ENCODE measurements around the gene SIL1.
"Not testable (repeated sequence)": the region's sequence is repeated elsewhere in the genome, so short reads cannot be mapped to it uniquely, and the experiment has no call there.

Gene SIL1

GRCh38 chr5:139199321-139199720 is 1.2 kb upstream of the SIL1 start:
- no peak for FAIRE-seq

- FAIRE-seq, result no peak
Observed at GRCh38 chr5:139196296-139196956, 1.7 kb downstream of the SIL1 start.

- FAIRE-seq, result no peak
Observed at GRCh38 chr5:139194486-139194885, 3.7 kb downstream of the SIL1 start.

GRCh38 chr5:139193928-139194327 is 4.2 kb downstream of the SIL1 start:
- FAIRE-seq, result no peak

GRCh38 chr5:139192906-139193305 is 5.3 kb downstream of the SIL1 start:
- FAIRE-seq, result not testable (repeated sequence)

GRCh38 chr5:139191954-139192353 is 6.2 kb downstream of the SIL1 start:
- not testable (repeated sequence) for FAIRE-seq

GRCh38 chr5:139190125-139190524 is 8.0 kb downstream of the SIL1 start:
- no peak for FAIRE-seq

GRCh38 chr5:139188558-139189270 is 9.5 kb downstream of the SIL1 start:
- no peak for FAIRE-seq

GRCh38 chr5:139186752-139187326 is 11.3 kb downstream of the SIL1 start:
- no peak for FAIRE-seq

- FAIRE-seq, result no peak
Observed at GRCh38 chr5:139186261-139186660, 11.9 kb downstream of the SIL1 start.

GRCh38 chr5:139185589-139185988 is 12.6 kb downstream of the SIL1 start:
- no peak for FAIRE-seq

GRCh38 chr5:139183502-139183901 is 14.7 kb downstream of the SIL1 start:
- no peak for FAIRE-seq

GRCh38 chr5:139182528-139183296 is 15.5 kb downstream of the SIL1 start:
- no peak for FAIRE-seq

- FAIRE-seq, result no peak
Observed at GRCh38 chr5:139181835-139182452, 16.2 kb downstream of the SIL1 start.

- FAIRE-seq, result no peak
Observed at GRCh38 chr5:139181322-139181730, 16.8 kb downstream of the SIL1 start.

- FAIRE-seq, result no peak
Observed at GRCh38 chr5:139180850-139181249, 17.3 kb downstream of the SIL1 start.

GRCh38 chr5:139179778-139180513 is 18.2 kb downstream of the SIL1 start:
- FAIRE-seq, result not testable (repeated sequence)

GRCh38 chr5:139178935-139179334 is 19.2 kb downstream of the SIL1 start:
- FAIRE-seq, result no peak

- no peak for FAIRE-seq
Observed at GRCh38 chr5:139178589-139178917, 19.6 kb downstream of the SIL1 start.

GRCh38 chr5:139177809-139178588 is 20.2 kb downstream of the SIL1 start:
- no peak for FAIRE-seq

- FAIRE-seq, result not testable (repeated sequence)
Observed at GRCh38 chr5:139177281-139177680, 20.9 kb downstream of the SIL1 start.
